Mucosa of descending colon (tissue), 3 donors: ENCODE results near the gene TNNT1. TPM values are rescaled to one million over a fixed set of nuclear protein-coding genes. Genes with fewer than 3 reads are reported as not detected.

Experiments used
- ATAC-seq: fragments of 200-7000 bp; cut with Tn5 transposase; one replicate; pipeline ENCODE4 v1.9.1; 2020; ENCODE audit warnings: mild to moderate bottlenecking, moderate library complexity
- DNase-seq, 3 donors: peaks; one replicate each; pipeline ENCODE4 v3.0.0-alpha.2; 2020
- H3K36me3 ChIP-seq: fragments of 200-600 bp; one replicate; pipeline ENCODE4 v1.8.0; 2021; ENCODE audit warnings: low read depth, mild to moderate bottlenecking
- H3K4me1 ChIP-seq: fragments of 200-600 bp; one replicate; pipeline ENCODE4 v1.8.0; 2021; ENCODE audit warnings: low read depth, mild to moderate bottlenecking
- H3K4me3 ChIP-seq: fragments of 200-600 bp; one replicate; pipeline ENCODE4 v1.8.0; 2021; ENCODE audit warnings: mild to moderate bottlenecking
- H3K9me3 ChIP-seq: fragments of 200-600 bp; one replicate; pipeline ENCODE4 v1.8.0; 2021; ENCODE audit warnings: mild to moderate bottlenecking
- CTCF ChIP-seq: fragments of 200-600 bp; IDR thresholded peaks from one replicate; pipeline ENCODE4 v1.8.0; 2022; ENCODE audit warnings: antibody characterized with exemption, mild to moderate bottlenecking
- intact Hi-C, 2 donors: fragments of 100-400 bp; cut with DNase I in 1 of 2; cut with micrococcal nuclease in 1 of 2; formaldehyde crosslinking; loops; one replicate each; pipeline versions ENCODE4 v1.11.0 to v1.11.1; 2022; cut with DNase I, micrococcal nuclease
- total RNA-seq, 3 donors: library from RNA; stranded (reverse); fragmentation: NEBNext Ultra II Directional in 2 of 3; extraction: Animal tissue kit (Norgen Biotek cat#: 25700) in 2 of 3; gene quantifications; one replicate each; pipeline versions ENCODE4 v1.2.1 to v1.2.4, GENCODE V29; 2021 to 2023
- donor health status: DM: no; HTN: no; CAD: no; lungs with moderate emphysema.
- donor health status: DM: no; HTN: no; CAD: no.
- donor health status: DM: no; HTN: yes; CAD: no.

TNNT1 gene
- total RNA-seq, 3 donors from 2014 or later, result 0.63 to 1.1 (median 0.65) TPM

- Histone ChIP-seq H3K4me3 (no peak overlapping the region), H3K9me3 (no peaks in the 10 kb centered on the region), H3K4me1 (peaks cover 13% of the 10 kb centered on the region), H3K36me3 (no peaks in the 10 kb centered on the region)
- DNase-seq (peak; percentile 74 to 87 (median 74)), ATAC-seq (peak; percentile 70)
- TF ChIP-seq CTCF, result no peak
- intact Hi-C loops, result no loop called here
Observed at GRCh38 chr19:55178781-55179599, 30.0 kb upstream of the TNNT1 start.

- intact Hi-C loops, result no loop called here
- TF ChIP-seq CTCF, result no peak
- no peak overlapping the region for H3K4me3 ChIP-seq
- no peak for DNase-seq
- no peaks in the 10 kb centered on the region for H3K9me3 ChIP-seq
- no peak for ATAC-seq
- no peaks in the 10 kb centered on the region for H3K36me3 ChIP-seq
- H3K4me1 ChIP-seq, result peaks cover 20% of the 10 kb centered on the region
Observed at GRCh38 chr19:55176076-55176475, 27.1 kb upstream of the TNNT1 start.

GRCh38 chr19:55175117-55175867 lies 26.3 kb upstream of the TNNT1 start:
- DNase-seq (no peak), ATAC-seq (no peak)
- no peak overlapping the region for H3K4me3 ChIP-seq
- no peaks in the 10 kb centered on the region for H3K36me3 ChIP-seq
- intact Hi-C loops, result no loop called here
- peaks cover 19% of the 10 kb centered on the region for H3K4me1 ChIP-seq
- H3K9me3 ChIP-seq, result no peaks in the 10 kb centered on the region
- no peak for TF ChIP-seq CTCF

- DNase-seq (no peak), ATAC-seq (no peak)
- no peaks in the 10 kb centered on the region for H3K9me3 ChIP-seq
- intact Hi-C loops, result no loop called here
- H3K36me3 ChIP-seq, result no peaks in the 10 kb centered on the region
- H3K4me3 ChIP-seq, result no peak overlapping the region
- peaks cover 12% of the 10 kb centered on the region for H3K4me1 ChIP-seq
- no peak for TF ChIP-seq CTCF
Observed at GRCh38 chr19:55174425-55175116, 25.6 kb upstream of the TNNT1 start.

GRCh38 chr19:55173714-55174409 lies 24.9 kb upstream of the TNNT1 start:
- Histone ChIP-seq H3K9me3 (no peaks in the 10 kb centered on the region), H3K4me3 (no peak overlapping the region), H3K4me1 (peaks cover 6% of the 10 kb centered on the region), H3K36me3 (no peaks in the 10 kb centered on the region)
- intact Hi-C loops, result no loop called here
- DNase-seq, result peak; percentile 48 to 70 (median 65)
- peak; percentile 75 for ATAC-seq
- no peak for TF ChIP-seq CTCF
